Esophagus squamous epithelium (tissue), 5 donors: ENCODE data around the gene FCN1. TPM values are rescaled to one million over a fixed set of nuclear protein-coding genes. Genes with fewer than 3 reads are reported as not detected.

Experiments used
- DNase-seq: peaks from one replicate; lab custom pipeline; 2025; lab: John Stamatoyannopoulos, UW
- H3K27ac ChIP-seq, 4 donors: fragments of 200-600 bp; sonication (generic); one replicate each; pipeline ENCODE4 v1.5.1; 2016 to 2019; ENCODE audit warnings: mild to moderate bottlenecking in 1 of 4
- H3K27me3 ChIP-seq, 4 donors: fragments of 200-600 bp; sonication (generic); 1 replicate in 3 of 4; 2 replicates in 1 of 4; pipeline versions ENCODE4 v1.5.1 to v1.6.0; 2017 to 2021; ENCODE audit warnings: antibody characterized with exemption in 1 of 4
- H3K36me3 ChIP-seq, 3 donors: fragments of 200-600 bp; sonication (generic); one replicate each; pipeline ENCODE4 v1.5.1; 2016 to 2019
- H3K4me1 ChIP-seq, 3 donors: fragments of 200-600 bp; sonication (generic); one replicate each; pipeline ENCODE4 v1.5.1; 2017 to 2019
- H3K4me3 ChIP-seq, 4 donors: fragments of 200-600 bp; sonication (generic); 1 replicate in 3 of 4; 2 replicates in 1 of 4; pipeline ENCODE4 v1.5.1; 2016 to 2019; ENCODE audit warnings: mild to moderate bottlenecking in 2 of 4, moderate library complexity in 1 of 4
- H3K9me3 ChIP-seq, 3 donors: fragments of 200-600 bp; sonication (generic); one replicate each; pipeline ENCODE4 v1.5.1; 2016 to 2019
- POLR2A ChIP-seq, 4 donors: fragments of 450-650 bp; IDR thresholded peaks; one replicate each; pipeline ENCODE4 v1.6.1; 2017; ENCODE audit warnings: antibody characterized with exemption in 4 of 4, mild to moderate bottlenecking in 4 of 4, moderate library complexity in 3 of 4
- WGBS, 2 donors: methylation state at CpG; one replicate each; pipeline ENCODE4 v1.1.5; 2018; 5-methylcytosine and 5-hydroxymethylcytosine counted together
- intact Hi-C: fragments of 100-400 bp; cut with DNase I; formaldehyde crosslinking; loops from one replicate; pipeline ENCODE4 v1.15.0; 2022
- total RNA-seq, 4 donors: library from RNA; depleted of rRNA; stranded (reverse); fragments of >200 nt; gene quantifications; one replicate each; pipeline ENCODE4 v1.1.0, GENCODE V29; 2016
- TF ChIP-seq, protein P1 (sequence below), 6 experiments: fragments of 450-650 bp in 4 of 6; fragments of 200-600 bp in 2 of 6; sonication (generic) in 2 of 6; IDR thresholded peaks; one replicate each; pipeline ENCODE4 v1.5.1; 2016 to 2019; ENCODE audit warnings: antibody characterized with exemption in 6 of 6, mild to moderate bottlenecking in 4 of 6, moderate library complexity in 4 of 6
- donor health status: DM: yes; HTN: yes; CAD: no.

Gene FCN1
- total RNA-seq, 4 donors from 2014 or later = 0.22 to 5.7 (median 0.76) TPM; not detected in 1

DNA sequence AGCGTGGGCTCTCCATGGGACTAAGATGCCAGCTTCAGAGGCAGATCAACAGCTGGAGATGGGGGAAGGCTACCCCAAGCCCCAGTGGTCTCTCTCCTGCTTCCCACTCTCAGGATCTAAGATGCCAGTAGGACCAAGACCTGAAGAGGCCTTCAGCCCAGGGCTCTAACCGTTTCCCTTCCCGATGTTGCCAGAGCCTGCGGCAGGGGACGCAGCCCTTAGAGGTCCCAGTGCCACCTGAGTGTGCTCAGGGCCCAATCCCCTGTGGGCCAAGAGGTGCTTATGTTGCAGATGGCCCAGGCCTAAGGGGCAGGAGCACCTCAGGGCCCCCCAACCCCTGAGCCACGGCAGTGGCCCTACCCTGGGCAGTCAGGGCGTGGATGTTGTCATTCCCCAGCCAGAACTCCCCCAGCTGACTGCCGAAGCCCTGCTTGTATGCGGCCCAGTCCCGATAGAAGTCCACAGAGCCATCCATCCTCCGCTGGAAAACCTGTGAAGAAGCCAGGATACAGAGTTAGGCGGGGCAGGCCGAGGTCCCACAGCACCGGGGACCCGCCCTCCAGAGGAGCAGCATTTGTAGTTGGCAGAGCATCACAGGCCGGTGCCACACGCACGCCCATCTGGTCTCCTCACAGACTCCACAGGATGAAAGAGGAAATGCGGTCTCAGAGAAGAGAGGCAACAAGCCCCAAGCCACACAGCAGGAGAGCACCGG lies 5.4 kb downstream of the FCN1 start:
- no peak for DNase-seq
- Histone ChIP-seq H3K4me3 (no peak overlapping the region), H3K9me3 (no peaks in the 10 kb centered on the region), H3K27ac (no peak overlapping the region), H3K4me1 (no peaks in the 10 kb centered on the region), H3K27me3 (peaks cover 0 to 82% (median 0%) of the 10 kb centered on the region in 4 donors), H3K36me3 (no peaks in the 10 kb centered on the region)
- TF ChIP-seq, protein P1, sequence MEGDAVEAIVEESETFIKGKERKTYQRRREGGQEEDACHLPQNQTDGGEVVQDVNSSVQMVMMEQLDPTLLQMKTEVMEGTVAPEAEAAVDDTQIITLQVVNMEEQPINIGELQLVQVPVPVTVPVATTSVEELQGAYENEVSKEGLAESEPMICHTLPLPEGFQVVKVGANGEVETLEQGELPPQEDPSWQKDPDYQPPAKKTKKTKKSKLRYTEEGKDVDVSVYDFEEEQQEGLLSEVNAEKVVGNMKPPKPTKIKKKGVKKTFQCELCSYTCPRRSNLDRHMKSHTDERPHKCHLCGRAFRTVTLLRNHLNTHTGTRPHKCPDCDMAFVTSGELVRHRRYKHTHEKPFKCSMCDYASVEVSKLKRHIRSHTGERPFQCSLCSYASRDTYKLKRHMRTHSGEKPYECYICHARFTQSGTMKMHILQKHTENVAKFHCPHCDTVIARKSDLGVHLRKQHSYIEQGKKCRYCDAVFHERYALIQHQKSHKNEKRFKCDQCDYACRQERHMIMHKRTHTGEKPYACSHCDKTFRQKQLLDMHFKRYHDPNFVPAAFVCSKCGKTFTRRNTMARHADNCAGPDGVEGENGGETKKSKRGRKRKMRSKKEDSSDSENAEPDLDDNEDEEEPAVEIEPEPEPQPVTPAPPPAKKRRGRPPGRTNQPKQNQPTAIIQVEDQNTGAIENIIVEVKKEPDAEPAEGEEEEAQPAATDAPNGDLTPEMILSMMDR (IDR thresholded peaks at IDR 0.05) = no peak
- TF ChIP-seq POLR2A (IDR thresholded peaks at IDR 0.05) = no peak
- 76 to 79% methylated on average over 5 to 9 of the region's 20 CpGs for WGBS, 2 donors
- intact Hi-C loops = no loop called here

DNA sequence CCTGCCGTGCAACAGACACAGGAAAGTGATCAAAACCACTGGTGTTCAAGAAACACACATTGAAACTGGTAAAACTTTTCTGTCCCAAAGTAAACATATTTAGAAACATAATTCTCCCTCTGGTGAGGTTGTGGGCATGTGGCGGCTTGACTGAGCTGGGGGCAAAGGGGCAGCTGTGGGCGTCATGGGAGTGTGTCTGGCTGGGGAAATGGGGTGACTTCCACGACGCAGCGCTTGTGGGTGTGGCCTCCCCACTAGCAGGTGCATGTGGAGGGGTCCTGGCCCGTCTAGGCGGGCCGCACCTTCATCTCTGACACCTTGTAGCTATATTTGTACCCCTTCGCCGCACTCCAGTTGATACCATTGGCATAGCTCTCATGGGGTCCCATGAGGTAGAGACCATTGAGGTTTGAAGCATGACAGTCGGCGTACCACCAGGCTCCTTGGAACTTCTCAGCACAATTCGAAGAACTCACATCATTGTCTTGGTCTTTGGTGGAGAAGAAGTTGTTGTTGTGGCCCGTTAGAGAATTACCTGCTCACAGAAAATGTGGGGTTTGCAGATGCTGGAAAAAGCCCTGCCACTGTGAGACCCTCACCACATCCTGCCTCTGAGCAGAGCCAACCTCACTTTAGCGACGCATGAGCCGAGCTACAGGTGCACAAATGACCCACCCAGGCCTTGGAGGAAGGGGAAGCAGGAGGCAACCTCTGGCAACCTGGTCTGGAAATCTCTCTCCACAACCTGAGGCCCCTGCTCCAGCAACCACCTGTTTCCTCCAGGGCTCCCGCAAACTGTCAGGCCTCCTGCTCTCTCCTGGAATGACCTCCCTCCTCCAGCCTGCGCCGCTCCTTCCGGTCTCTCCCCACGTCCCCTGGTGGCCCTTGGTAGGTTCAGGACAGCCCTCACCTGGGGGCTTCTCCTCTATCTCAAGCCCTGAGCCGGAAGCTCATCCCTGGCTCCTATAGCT lies 7.9 kb downstream of the FCN1 start:
- TF ChIP-seq, protein P1 (IDR thresholded peaks at IDR 0.05) = no peak
- TF ChIP-seq POLR2A (IDR thresholded peaks at IDR 0.05) = no peak
- intact Hi-C loops = no loop called here
- DNase-seq = no peak
- H3K9me3 ChIP-seq = no peaks in the 10 kb centered on the region
- H3K27me3 ChIP-seq = peaks cover 0 to 62% (median 0%) of the 10 kb centered on the region in 4 donors
- no peaks in the 10 kb centered on the region for H3K36me3 ChIP-seq
- no peak overlapping the region for H3K27ac ChIP-seq
- H3K4me1 ChIP-seq = no peaks in the 10 kb centered on the region
- H3K4me3 ChIP-seq = no peak overlapping the region
- 66 to 71% methylated on average over 13 to 24 of the region's 24 CpGs for WGBS, 2 donors

DNA sequence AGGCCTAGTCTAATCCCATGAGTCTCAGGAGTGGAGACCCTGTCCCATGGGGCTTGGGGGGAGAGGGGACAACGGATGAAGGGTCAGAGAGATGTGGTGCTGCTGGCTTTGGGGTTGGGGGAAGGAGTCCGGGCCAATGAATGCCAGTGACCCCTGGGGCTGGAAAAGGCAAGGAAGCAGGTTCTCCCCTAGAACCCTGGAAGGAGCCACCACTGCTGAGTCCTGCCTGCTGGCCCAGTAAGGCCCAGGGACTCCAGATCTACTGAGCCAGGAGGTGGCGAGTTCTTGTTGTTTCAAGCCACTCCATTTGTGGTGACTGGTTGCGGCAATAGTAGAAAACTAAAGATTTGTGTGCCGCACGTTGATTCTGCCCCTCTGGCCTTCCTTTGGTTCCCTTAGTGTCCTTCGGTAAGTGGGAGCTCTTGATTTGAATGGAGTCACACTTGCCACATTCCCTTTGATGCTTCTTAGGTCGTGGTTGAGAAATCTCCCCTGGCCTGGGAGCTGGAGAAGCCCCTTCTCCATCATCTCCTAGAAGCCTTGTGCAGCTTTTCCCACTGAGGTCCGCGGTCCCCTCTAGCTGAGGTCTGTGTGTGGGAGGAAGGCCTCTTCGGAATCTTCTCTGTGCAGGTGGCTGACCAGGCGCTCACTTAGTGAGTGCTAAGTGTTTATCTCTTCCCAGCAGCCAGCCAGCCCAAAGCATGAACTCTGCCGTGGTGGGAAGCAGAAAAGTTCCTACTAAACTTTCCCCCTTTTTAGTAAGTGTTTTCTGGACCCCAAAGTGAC lies 9.0 kb downstream of the FCN1 start:
- Histone ChIP-seq H3K27ac (no peak overlapping the region), H3K4me3 (no peak overlapping the region), H3K36me3 (no peaks in the 10 kb centered on the region), H3K27me3 (peaks cover 0 to 57% (median 0%) of the 10 kb centered on the region in 4 donors), H3K9me3 (no peaks in the 10 kb centered on the region), H3K4me1 (no peaks in the 10 kb centered on the region)
- TF ChIP-seq, protein P1 (IDR thresholded peaks at IDR 0.05) = no peak
- no peak for TF ChIP-seq POLR2A (IDR thresholded peaks at IDR 0.05)
- intact Hi-C loops = no loop called here
- 74 to 78% methylated on average over 9 of the region's 13 CpGs for WGBS, 2 donors
- DNase-seq = no peak

DNA sequence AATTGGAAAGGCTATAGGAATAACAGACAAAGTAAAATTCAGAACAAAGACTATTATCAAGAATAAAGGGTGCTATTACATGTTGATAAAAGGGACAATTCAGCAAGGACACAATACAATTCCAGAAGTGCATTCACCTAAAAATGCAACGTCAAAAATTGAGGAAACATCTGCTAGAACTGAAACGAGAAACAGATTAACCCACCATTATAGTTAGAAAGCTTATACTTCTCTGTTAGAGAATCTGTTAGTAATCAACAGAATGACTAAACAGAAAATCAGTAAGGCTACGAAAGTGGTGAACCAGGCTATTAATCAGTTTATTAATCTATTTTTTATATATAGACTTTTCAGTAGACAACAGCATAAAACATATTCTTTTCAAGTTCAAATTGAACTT lies 14.8 kb downstream of the FCN1 start:
- DNase-seq = no peak
- 34 to 39% methylated on average over 3 of the region's 3 CpGs for WGBS, 2 donors
- Histone ChIP-seq H3K27me3 (peaks cover 0 to 22% (median 0%) of the 10 kb centered on the region in 4 donors), H3K36me3 (no peaks in the 10 kb centered on the region), H3K27ac (no peak overlapping the region), H3K4me1 (no peaks in the 10 kb centered on the region), H3K9me3 (no peaks in the 10 kb centered on the region), H3K4me3 (no peak overlapping the region)
- intact Hi-C loops = no loop called here
- TF ChIP-seq, protein P1 (IDR thresholded peaks at IDR 0.05) = no peak
- TF ChIP-seq POLR2A (IDR thresholded peaks at IDR 0.05) = no peak
